Mucosa of descending colon (tissue), 3 donors: ENCODE results near the gene GCLC. TPM values are rescaled to one million over a fixed set of nuclear protein-coding genes. Genes with fewer than 3 reads are reported as not detected.

Experiments used
- ATAC-seq: fragments of 200-7000 bp; cut with Tn5 transposase; one replicate; pipeline ENCODE4 v1.9.1; 2020; ENCODE audit warnings: mild to moderate bottlenecking, moderate library complexity
- DNase-seq, 3 donors: peaks; one replicate each; pipeline ENCODE4 v3.0.0-alpha.2; 2020
- H3K36me3 ChIP-seq: fragments of 200-600 bp; one replicate; pipeline ENCODE4 v1.8.0; 2021; ENCODE audit warnings: low read depth, mild to moderate bottlenecking
- H3K4me1 ChIP-seq: fragments of 200-600 bp; one replicate; pipeline ENCODE4 v1.8.0; 2021; ENCODE audit warnings: low read depth, mild to moderate bottlenecking
- H3K4me3 ChIP-seq: fragments of 200-600 bp; one replicate; pipeline ENCODE4 v1.8.0; 2021; ENCODE audit warnings: mild to moderate bottlenecking
- H3K9me3 ChIP-seq: fragments of 200-600 bp; one replicate; pipeline ENCODE4 v1.8.0; 2021; ENCODE audit warnings: mild to moderate bottlenecking
- CTCF ChIP-seq: fragments of 200-600 bp; IDR thresholded peaks from one replicate; pipeline ENCODE4 v1.8.0; 2022; ENCODE audit warnings: antibody characterized with exemption, mild to moderate bottlenecking
- intact Hi-C, 2 donors: fragments of 100-400 bp; cut with DNase I in 1 of 2; cut with micrococcal nuclease in 1 of 2; formaldehyde crosslinking; loops; one replicate each; pipeline versions ENCODE4 v1.11.0 to v1.11.1; 2022; cut with DNase I, micrococcal nuclease
- total RNA-seq, 3 donors: library from RNA; stranded (reverse); fragmentation: NEBNext Ultra II Directional in 2 of 3; extraction: Animal tissue kit (Norgen Biotek cat#: 25700) in 2 of 3; gene quantifications; one replicate each; pipeline versions ENCODE4 v1.2.1 to v1.2.4, GENCODE V29; 2021 to 2023
- donor health status: DM: no; HTN: no; CAD: no; lungs with moderate emphysema.
- donor health status: DM: no; HTN: no; CAD: no.
- donor health status: DM: no; HTN: yes; CAD: no.

Gene GCLC
- total RNA-seq, 3 donors from 2014 or later: 33.1 to 67.3 (median 40.5) TPM

GRCh38 chr6:53500095-53500494 lies 44.8 kb downstream of the GCLC start:
- intact Hi-C loops: no loop called here
- no peaks in the 10 kb centered on the region for H3K9me3 ChIP-seq
- DNase-seq (no peak), ATAC-seq (no peak)
- no peak for TF ChIP-seq CTCF
- H3K36me3 ChIP-seq: no peaks in the 10 kb centered on the region
- H3K4me1 ChIP-seq: no peaks in the 10 kb centered on the region
- no peak overlapping the region for H3K4me3 ChIP-seq

GRCh38 chr6:53499094-53499493 lies 45.8 kb downstream of the GCLC start:
- H3K4me3 ChIP-seq: no peak overlapping the region
- no peak for TF ChIP-seq CTCF
- H3K36me3 ChIP-seq: no peaks in the 10 kb centered on the region
- no peaks in the 10 kb centered on the region for H3K4me1 ChIP-seq
- DNase-seq (no peak), ATAC-seq (no peak)
- intact Hi-C loops: loop anchor here in 1 of 2 donors (10.0 kb wide), 1 partner anchor 146 kb away; no protein-coding TSS in a partner anchor
- no peaks in the 10 kb centered on the region for H3K9me3 ChIP-seq

DNA sequence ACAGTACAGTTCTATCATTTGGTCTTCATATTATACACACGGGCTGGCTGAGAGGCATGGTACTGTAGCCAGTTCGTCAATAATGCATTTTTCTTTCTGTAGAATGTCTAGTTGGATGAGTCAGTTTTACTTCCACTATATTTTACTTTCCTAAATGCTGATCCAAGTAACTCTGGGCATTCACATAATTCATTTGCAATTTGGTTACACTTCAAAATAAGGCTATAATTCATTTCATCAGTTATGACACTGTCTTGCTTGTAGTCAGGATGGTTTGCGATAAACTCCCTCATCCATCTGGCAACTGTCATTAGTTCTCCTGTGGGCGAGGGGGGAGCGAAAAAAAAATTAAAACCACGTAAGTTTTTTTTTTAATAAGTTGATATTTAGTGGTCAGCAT lies 46.3 kb downstream of the GCLC start:
- TF ChIP-seq CTCF: no peak
- Histone ChIP-seq H3K9me3 (no peaks in the 10 kb centered on the region), H3K4me1 (no peaks in the 10 kb centered on the region), H3K4me3 (no peak overlapping the region), H3K36me3 (no peaks in the 10 kb centered on the region)
- intact Hi-C loops: loop anchor here in 1 of 2 donors (10.0 kb wide), 1 partner anchor 146 kb away; no protein-coding TSS in a partner anchor
- DNase-seq: no peak
- no peak for ATAC-seq

DNA sequence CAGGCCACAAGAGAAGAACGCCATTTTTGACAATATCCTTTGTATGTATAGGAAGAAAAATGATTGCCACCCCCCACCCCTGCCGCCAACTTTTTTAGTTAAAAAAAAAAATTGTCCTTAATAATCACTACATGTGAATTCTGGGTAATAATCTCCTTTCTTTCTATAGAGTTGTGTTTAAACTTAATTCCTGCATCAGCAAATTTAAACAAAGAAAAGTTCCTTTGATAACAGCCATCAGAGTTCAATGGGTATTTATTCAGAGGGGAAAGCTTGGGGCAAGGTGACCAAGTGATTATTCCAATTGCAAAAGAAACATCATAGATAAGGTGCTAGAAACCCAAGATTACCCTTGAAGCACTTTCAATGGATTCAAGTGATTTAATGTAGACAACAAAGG lies 47.0 kb downstream of the GCLC start:
- intact Hi-C loops: loop anchor here in 1 of 2 donors (10.0 kb wide), 1 partner anchor 147 kb away; no protein-coding TSS in a partner anchor
- H3K4me3 ChIP-seq: no peak overlapping the region
- ATAC-seq: no peak

DNA sequence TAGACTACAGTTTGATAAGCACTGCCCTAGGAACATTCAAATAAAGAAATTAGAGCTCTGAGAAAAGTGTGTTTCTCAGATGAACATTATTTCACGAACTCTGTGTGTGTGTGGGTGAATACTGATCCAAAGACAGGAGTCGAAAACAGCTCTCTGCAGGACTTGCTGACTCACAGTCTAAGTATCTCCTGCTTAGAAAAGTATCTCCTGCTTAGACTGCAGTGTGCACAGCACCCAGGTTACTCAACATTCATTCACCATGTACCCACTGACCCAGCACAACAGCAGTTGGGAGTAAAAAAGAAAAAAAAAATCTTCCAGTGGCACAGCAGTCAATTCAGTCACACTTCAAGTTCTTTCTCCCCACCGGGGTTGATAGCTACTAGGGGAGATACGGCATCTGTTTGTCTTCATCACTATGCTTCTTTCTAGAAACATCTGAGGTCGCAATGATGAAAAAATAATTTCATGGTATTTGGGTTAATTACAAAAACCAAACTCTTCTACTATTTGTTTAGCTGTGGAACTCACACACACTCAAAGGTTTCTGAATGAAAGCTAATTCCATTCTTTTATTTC lies 48.0 kb downstream of the GCLC start:
- Histone ChIP-seq H3K4me1 (peaks cover 10% of the 10 kb centered on the region), H3K36me3 (no peaks in the 10 kb centered on the region), H3K9me3 (no peaks in the 10 kb centered on the region), H3K4me3 (no peak overlapping the region)
- DNase-seq (no peak), ATAC-seq (no peak)
- intact Hi-C loops: loop anchor here in 1 of 2 donors (10.0 kb wide), 1 partner anchor 148 kb away; no protein-coding TSS in a partner anchor
- TF ChIP-seq CTCF: no peak

More for the DNA sequence above, 47.0 kb downstream of the GCLC start:
- Histone ChIP-seq H3K4me1 (peaks cover 5% of the 10 kb centered on the region), H3K36me3 (no peaks in the 10 kb centered on the region), H3K9me3 (no peaks in the 10 kb centered on the region)
- TF ChIP-seq CTCF: no peak
- no peak for DNase-seq
